Amygdala (tissue), 56 donors: ENCODE data around the gene CTR9.

Source experiments
- DNase-seq, 56 donors: peaks; one replicate each; lab custom pipeline; 2025; lab: John Stamatoyannopoulos, UW

The CTR9 gene

DNA sequence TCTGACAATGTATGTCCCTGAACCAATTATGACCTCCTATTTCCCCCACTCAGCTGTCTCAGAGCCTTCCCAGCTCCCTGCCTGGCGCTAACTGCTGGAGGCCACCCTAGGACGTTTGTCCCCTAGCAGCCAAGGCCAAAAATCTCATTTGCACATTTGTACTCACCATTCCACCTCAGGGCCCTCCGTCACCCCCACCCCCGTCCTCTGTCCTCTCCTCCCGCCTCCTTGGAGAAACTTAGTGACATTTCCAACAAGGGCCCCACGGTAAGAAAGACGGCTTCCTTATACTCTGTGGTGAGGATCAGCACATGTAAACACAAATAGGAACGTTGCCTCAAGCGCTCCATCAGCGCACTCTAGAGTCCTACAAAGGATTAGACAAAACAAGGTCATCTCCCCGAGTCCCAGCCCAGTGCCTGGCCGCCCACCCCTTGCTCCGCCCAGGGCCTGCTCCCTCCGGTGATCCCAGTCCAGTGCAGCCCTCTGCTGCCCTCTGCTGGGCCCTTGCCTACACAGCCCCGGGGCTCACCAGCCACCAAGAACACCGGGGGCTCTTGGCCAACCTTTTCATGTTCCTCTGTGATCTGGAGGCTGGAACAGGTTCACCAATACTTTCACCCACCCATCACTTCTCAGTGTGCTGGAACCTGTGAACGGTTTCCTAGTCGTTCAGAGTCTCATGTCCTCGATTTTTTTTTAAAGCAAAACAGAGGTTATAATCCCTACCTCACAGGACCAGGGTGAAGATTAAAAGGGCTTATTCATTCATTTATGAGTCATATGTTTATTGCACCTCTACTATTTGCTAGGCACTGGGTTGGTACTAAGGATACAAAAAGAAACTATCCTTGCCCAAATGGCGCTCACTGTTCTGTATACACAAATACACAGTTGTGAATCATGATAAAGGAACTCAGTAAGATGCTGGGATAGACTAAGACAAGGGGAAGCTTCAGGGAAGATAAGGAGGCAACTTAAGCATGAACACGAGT is 15.3 kb upstream of the CTR9 start:
- DNase-seq, result peak; percentile 34 to 93 (median 84)

DNA sequence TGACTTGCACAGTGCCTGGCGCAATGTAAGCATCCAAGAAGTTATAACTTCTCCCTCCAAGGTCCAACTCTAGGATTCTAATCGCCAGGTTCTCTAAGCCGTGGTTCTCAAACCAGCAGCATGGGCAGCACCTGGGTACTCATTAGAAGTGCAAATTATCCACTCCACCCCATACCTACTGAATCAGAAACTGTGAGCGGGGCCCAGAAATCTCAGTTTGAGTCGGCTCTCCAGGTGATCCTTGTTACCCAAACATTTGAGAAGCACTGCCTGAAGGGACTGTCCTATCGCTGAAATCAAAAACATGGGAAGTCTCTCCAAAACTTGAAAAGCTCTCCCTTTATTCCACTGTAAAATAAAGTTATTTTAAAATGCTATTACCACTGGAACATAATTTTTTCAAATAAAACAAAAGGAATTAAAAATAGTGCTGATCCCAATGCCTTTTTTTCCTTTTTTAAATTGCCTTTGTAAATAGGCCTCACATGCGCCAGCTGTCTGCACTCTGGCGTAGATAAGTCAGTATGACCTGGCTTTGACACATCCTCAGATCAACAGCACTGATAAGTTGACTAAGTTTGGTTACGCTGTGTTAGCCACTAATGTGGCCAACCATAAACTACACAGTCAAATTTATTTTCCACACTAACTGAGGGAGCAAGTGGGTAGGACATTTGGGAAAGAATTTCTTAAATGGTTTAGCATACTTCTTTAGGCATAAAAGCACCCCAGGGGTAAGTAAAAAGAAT is 8.4 kb upstream of the CTR9 start:
- no peak for DNase-seq

DNA sequence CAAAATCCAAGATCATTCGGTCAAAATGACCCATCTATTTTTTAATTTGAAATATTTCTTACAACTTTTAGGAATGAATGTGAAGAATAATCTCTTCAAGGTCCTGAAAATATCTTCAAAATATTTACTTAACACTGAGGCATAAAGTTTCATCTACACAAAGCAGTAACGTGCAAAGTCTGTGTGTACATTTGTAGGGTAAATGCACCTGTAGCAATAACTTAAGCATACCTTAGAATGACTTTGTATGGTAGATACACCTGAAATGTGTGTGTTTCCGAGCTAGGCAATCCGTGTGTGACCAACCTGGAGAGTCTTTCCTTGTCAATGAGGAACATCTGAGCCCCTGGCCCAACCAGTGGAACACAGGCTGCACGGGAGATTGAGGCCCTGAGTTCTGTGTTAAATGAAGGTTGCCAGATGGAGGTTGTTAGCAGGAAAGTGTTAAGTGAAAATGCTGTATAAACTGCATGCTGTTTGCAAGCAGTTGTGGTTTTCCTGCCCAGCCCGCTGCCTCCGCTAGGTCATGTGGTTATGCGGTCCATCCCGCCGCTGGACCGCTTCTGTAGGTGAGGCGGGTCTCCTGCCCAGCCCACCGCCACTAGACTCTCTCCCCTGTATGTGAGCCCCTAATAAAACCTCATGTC is 7.6 kb upstream of the CTR9 start:
- DNase-seq, result no peak

DNA sequence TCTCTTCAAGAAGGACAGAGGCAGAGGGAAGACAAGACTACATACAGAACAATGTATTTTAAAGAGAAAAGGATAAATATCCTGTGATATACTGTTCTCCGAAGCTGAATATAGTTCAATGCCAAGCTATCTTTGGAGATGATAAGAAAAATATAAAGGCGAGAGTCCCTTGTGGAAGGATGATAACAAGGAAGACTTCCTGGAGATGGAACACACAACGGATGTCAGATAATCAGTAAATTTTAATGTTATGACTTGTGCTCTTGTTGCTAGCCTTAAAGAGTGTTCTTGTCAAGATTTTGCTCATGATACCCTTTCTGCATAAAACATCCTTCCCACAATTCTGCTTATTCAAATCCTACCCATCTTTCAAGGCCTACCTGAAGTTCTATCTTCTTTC is 6.8 kb upstream of the CTR9 start:
- DNase-seq, result no peak

DNA sequence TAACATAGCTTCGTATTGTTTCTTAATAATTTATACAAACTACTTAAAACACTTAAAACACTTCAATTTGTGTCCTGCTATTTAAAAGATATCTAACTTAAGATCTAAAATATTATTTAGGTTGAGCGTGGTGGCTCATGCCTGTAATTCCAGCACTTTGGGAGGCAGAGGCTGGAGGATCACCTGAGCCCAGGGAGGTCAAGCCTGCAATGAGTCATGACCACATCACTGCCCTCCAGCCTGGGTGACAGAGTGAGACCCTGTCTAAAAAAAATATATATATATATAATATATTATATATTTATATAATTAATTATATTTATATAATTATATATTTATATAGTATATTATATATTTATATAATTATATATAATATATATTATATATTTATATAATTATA is 4.2 kb upstream of the CTR9 start:
- DNase-seq, result no peak

DNA sequence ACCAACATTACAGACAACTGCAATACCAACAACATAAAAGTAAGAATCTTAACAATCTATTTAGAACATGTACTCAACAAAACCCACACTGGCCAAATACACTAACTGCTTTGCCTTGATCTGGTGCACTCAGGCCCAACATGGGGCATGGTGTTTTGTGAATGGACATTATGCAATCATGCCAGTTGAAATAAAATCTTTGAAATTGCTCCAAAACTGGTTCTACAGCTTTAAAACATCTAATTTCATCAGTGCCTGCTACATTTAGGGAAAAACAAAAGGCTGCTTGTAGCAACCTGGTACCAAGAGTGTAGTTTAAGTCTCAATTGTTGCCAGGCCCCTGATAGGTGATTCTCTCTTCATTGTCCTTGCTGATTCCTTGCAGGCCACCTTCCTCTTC is 3.3 kb upstream of the CTR9 start:
- no peak for DNase-seq

DNA sequence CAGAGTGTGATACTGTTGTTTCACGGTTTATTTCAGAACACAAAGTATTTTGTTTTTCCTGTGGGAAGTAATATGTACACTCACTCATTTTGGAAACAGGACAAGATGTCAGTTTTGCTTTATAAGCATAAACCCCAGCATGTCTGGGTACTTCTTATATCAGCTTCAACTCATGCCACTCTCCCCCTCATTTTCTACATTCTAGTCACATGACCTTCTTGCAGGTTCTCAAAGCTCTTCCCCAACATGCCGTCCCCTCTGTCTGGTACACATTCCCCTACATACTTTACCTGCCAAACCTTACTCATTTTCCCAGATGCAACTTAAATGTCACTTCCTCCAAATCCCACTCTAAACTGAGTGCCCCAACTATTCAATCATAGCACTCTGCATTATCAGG is 1.6 kb upstream of the CTR9 start:
- DNase-seq, result no peak

DNA sequence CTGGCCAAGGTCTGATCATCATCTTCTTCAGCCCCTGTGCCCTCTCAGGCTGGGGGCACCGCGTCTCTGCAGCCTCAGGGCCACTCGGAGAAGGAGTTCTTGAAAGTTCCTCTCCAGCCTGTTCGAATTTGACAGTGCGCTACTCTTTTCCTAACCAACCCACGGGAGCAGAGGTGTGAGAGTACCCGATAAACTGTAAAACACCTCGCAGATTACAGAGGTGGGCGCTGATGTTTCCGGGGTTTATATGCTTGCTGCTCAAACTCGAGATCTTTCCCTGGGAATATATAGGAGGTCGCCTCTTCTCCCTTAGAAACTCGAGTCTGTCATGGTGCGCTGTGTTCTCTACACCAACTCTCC is 515 bp downstream of the CTR9 start:
- peak in 1 of 56 donors; percentile 52 for DNase-seq

DNA sequence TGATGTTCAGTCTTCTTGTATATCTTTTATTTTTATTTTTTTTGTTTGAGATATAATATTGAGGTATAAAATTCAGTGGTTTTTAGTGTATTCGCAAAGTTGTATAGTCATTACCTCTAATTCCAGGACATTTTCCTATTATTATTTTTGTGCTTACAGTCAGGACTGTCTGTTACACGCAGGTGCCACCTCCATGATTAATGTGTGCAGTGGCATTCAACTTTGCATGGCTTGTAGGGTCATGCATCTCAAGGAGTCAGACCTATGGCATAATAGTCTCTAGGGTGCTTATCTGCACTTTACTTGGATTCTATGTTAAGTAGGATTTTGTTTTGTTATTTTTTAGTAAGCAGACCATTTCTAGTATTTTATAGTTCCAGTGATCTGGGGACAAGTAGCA is 1.0 kb downstream of the CTR9 start:
- no peak for DNase-seq

DNA sequence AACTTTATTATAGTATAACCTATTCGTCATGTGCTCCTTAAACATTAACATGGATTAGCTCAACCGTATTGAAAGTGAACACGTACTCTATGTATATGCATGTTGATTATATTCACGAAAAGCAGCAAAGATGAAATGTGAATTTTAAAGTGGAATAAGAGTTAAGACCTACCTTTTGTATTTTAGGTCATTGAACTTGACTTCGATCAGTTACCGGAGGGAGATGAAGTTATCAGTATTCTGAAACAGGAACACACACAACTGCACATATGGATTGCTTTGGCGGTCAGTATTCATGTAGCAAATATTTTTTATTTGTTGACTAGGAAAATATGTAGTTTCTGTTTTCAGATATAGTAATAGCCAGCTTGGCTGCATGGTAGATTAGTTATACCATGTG is 1.4 kb downstream of the CTR9 start:
- DNase-seq, result no peak

DNA sequence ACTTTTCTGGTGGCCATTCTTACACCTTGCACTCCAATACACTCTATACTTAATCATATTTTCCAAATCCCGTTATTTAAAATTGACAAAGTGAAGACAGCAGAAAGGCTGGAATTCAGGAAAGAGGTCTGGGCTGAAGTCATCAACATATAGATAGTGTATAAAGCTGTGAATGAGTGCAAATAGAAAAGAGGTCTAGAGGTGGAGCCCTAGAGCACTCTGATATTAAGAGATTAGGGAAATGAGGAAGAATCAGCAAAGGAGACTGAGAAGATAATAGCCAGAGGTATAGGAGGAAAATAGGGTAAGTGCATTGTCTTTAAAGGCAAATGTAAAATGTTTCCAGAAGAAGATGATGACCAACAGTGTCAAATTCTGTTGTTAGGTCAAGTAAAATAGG is 7.9 kb downstream of the CTR9 start:
- DNase-seq, result no peak

DNA sequence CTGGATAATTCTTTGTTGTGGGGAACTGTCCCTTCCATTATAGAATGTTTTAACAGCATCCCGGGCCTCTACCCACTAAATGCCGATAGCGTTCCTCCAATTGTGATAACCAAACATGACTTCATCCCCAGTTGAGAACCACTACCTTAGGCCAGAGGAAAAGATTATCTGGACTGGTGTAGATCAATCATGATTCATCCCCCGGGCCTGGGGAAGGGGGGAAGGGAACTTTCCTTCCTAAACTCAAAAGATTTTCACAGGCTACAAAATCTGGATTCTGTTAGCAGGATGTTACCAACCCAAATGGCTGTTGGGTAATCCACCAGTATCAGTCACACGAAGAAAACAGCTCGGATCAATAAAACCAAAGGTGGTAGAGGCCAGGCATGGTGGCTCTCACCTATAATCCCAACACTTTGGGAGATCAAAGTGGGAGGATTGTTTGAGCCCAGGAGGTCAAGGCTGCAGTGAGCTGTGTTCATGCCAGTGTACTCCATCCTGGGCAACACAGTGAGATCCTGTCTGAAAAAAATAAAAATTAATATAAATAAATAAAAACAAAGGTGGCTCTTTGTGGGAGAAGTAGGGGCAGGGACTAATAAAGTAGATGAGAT is 10.1 kb downstream of the CTR9 start:
- no peak for DNase-seq

DNA sequence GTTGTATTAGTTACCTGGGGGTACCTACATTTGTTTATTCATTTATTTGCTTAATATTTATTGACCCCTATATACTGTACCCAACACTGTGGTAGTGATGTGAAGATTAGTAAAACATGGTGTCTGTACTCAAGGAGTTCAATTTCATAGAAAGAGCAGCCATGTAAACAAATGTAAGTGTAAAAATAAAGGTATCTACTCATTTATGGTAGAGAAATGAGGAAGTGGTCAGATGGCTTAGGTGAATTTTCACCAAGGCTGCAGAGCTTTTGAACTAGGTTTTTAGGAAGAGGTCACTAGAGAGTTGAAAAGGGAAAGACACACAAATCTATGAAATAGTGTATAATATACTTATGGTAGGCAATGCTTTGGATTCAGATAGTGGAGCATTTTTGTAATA is 11.1 kb downstream of the CTR9 start:
- DNase-seq, result no peak

DNA sequence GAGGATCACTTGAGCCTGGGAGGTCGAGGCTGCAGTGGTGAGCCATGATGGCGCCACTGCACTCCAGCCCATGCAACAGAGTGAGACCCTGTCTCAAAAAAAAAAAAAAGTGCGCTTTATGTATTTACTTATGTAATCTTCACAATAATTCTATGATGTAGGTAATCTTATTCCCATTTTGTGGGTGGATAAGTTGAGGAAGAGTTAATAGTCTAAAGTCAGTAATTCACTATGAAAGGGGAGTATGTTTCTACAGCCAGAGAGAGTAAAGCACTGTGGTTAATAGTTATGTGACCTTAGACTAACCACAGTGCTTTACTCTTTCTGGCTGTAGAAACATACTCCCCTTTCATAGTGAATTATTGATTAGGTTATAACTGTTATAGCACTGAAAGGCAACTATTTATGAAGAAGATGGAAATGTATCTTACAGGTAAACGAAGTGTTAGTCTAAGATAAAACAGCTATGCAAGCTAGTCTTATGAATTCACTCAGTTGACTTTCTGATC is 11.9 kb downstream of the CTR9 start:
- DNase-seq, result no peak

DNA sequence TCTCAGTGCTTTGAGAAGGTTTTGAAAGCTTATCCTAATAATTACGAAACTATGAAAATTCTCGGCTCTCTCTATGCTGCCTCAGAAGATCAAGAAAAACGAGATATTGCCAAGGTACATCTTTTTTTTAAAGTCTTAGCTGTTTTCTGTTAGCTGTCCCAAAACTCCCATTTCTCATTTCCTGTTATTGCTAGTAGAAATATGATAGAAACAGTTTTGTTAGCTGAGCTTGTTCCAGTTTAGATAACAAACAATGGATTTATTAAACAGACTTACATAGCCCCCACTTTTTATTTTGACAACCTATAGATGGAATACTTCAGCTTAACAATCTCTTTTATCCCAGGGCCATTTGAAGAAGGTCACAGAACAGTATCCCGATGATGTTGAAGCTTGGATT is 12.7 kb downstream of the CTR9 start:
- no peak for DNase-seq

DNA sequence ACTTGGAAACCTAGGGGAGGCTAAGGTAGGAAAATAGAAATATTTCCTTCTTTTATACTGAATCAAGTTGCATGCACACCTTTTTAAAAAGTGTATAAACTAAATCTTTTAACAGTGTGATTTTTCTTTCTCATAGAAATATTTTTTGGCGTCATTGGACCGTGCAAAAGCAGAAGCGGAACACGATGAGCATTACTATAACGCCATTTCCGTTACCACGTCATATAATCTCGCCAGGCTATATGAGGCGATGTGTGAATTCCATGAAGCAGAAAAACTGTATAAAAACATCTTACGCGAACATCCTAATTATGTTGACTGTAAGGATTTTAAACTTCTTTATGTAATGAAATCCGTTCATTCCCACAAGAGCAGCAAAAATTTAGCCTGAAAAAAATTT is 13.4 kb downstream of the CTR9 start:
- DNase-seq, result no peak

DNA sequence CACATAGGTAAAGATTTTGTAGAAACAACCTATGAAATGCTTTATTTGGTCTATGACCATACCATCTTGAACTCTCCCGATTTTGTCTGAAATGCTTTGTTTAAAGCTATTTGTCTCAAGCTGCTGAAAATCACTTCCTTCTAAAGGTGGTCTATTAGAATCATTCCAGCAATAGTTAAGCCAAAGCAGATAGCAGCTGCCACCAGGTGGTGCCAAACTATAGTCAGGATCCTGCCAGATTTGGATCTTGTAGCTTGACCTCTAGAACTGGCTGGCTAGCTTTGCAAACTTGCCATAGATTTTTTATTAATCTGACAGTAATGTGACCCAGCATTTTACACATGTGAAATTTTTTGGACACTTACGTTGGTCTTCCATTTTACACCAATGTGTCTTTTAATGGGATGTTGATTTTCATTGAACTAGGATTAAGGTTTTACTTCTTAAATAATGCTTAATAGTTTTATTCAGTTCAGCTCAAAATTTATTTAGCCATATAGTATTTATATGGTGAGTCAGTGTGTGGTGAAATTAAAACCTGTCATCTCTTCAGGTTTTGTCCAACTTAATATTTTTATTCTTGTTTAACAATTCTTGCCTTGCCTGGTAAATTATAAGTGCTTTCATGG is 19.7 kb downstream of the CTR9 start:
- peak in 20 of 56 donors; percentile 2 to 65 (median 15) for DNase-seq

DNA sequence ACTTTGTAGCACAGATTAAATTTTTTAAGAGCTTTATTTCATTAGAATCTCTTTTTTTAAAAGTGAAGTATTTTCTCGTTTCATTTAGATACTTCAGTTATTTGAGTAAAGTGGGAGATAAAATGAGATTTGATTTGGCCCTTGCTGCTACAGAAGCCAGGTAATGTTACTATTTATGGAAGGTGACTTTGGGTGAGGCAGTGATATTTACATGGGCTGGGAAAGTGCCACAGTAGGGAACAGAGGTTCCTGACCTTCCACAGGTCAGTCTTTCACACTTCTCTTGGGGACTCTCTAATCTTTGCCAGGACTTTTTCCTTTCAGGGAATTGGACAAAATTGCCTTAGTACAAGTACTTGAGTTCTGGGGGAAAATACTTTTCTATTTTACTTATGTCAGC is 20.4 kb downstream of the CTR9 start:
- no peak for DNase-seq

DNA sequence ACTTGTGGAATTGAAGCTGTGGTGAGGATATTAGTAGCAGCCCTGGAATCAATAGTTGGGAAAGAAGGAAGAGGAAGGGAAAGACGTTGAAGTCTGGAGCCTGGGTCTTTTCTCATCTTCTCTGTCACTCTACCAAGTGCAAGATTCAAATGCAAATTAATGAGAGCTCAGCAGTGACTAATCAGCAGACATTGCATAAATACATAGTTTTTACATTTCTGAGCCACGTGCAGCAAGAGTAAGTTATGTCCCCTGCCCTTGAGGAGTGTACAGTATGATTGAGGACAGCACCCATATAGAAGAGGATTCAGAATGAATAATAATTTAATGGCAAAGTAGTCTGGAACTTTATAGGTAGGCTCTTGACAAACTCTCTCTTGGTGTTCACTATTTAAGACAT is 23.8 kb downstream of the CTR9 start:
- no peak for DNase-seq

DNA sequence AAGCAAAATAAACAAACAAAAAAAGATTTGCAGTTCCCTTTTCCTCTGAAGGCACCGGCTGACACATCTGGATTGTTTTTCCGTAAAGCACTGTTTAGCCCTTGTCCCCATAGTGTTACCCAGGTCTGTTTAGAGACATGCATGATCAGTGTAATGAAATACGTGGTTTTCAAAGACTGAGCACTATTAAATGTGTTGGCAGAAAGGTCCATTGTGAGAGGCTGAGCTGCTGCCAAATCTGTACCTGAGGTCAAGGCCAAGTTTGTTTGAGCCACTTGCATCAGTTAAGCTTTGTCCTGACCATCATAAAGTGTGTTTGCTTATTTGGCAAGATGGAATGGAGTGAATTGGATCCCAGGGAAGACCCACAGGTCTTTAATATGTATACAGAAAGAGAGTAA is 26.3 kb downstream of the CTR9 start:
- DNase-seq, result no peak
